H1 (cell line): ENCODE data around the gene NLRP3. TPM values are rescaled to one million over a fixed set of nuclear protein-coding genes. Genes with fewer than 3 reads are reported as not detected.

Experiments used
- CTCF ChIA-PET: fragments of 300-600 bp; sonication (Branson Sonifier 250); formaldehyde crosslinking; loops from one replicate; lab custom pipeline; 2021; ENCODE audit not compliant: partially characterized antibody; lab: Charles Lee
- POLR2A ChIA-PET: fragments of 300-600 bp; sonication (Branson Sonifier 250); formaldehyde crosslinking; loops from one replicate; lab custom pipeline; 2021; ENCODE audit warnings: inconsistent platforms; ENCODE audit not compliant: partially characterized antibody; lab: Charles Lee
- DNase-seq, 2 experiments: peaks; one replicate each; pipeline versions ENCODE4 v3.0.0 to v3.0.0-alpha.2; 2010 to 2022; ENCODE audit warnings: low spot score in 2 of 2, low read depth in 1 of 2, mixed read lengths in 1 of 2
- FAIRE-seq: peaks from 2 replicates; lab custom pipeline; 2011; peaks lifted over from hg19 to GRCh38; lab: Jason Lieb, UNC
- H2AFZ ChIP-seq: 2 replicates; pipeline ENCODE4 v1.8.1; 2012; ENCODE audit warnings: low read length, inconsistent platforms
- H2AK5ac ChIP-seq: 2 replicates; pipeline ENCODE4 v1.6.1; 2013; ENCODE audit warnings: low read depth, low read length
- H2BK120ac ChIP-seq: replicated peaks from 2 replicates; pipeline ENCODE3; 2013; ENCODE audit warnings: low read depth, low read length, inconsistent platforms
- H2BK12ac ChIP-seq: 2 replicates; pipeline ENCODE4 v1.6.1; 2013; ENCODE audit warnings: low read depth, low read length
- H2BK15ac ChIP-seq: 2 replicates; pipeline ENCODE4 v1.6.1; 2013; ENCODE audit warnings: low read length
- H2BK20ac ChIP-seq: 2 replicates; pipeline ENCODE4 v1.6.1; 2013; ENCODE audit warnings: low read length
- H2BK5ac ChIP-seq: 2 replicates; pipeline ENCODE4 v1.6.1; 2013; ENCODE audit warnings: low read depth, low read length
- H3K14ac ChIP-seq: 2 replicates; pipeline ENCODE4 v1.6.1; 2013; ENCODE audit warnings: inconsistent platforms; ENCODE audit not compliant: insufficient read length
- H3K18ac ChIP-seq: 2 replicates; pipeline ENCODE4 v1.6.1; 2013; ENCODE audit warnings: low read length; ENCODE audit errors: extremely low read depth
- H3K23ac ChIP-seq: 2 replicates; pipeline ENCODE4 v1.6.1; 2013; ENCODE audit warnings: inconsistent platforms; ENCODE audit not compliant: insufficient read length
- H3K23me2 ChIP-seq: 2 replicates; pipeline ENCODE4 v1.6.1; 2013; ENCODE audit warnings: low read depth, low read length
- H3K27ac ChIP-seq: 2 replicates; pipeline ENCODE4 v1.6.1; 2011; ENCODE audit warnings: low read depth, low read length, inconsistent platforms
- H3K27me3 ChIP-seq, 4 experiments: replicated peaks in 1 of 4; 1 replicate in 1 of 4; 2 replicates in 3 of 4; pipeline versions ENCODE4 v1.6.1 to v1.8.1; 2011 to 2013; ENCODE audit warnings: low read length in 3 of 4, mild to moderate bottlenecking in 3 of 4, inconsistent platforms in 2 of 4, mixed read lengths in 2 of 4, moderate library complexity in 1 of 4; ENCODE audit not compliant: control insufficient read depth in 3 of 4, insufficient read depth in 3 of 4; ENCODE audit errors: extremely low read depth in 1 of 4
- H3K36me3 ChIP-seq, 4 experiments: 2 replicates each; pipeline versions ENCODE4 v1.6.1 to v1.8.1; 2011 to 2013; ENCODE audit warnings: mild to moderate bottlenecking in 4 of 4, low read length in 3 of 4, moderate library complexity in 2 of 4, control low read depth in 1 of 4, inconsistent platforms in 1 of 4; ENCODE audit not compliant: insufficient read depth in 4 of 4, control insufficient read depth in 2 of 4
- H3K4ac ChIP-seq: replicated peaks from 2 replicates; pipeline ENCODE3; 2013; ENCODE audit warnings: low read length, low read depth, mixed read lengths, inconsistent platforms; ENCODE audit not compliant: insufficient read length
- H3K4me1 ChIP-seq, 4 experiments: replicated peaks in 1 of 4; 1 replicate in 1 of 4; 2 replicates in 3 of 4; pipeline versions ENCODE4 v1.6.1 to v1.8.1; 2011 to 2013; ENCODE audit warnings: low read length in 3 of 4, inconsistent platforms in 2 of 4, mixed read lengths in 1 of 4; ENCODE audit not compliant: insufficient read depth in 4 of 4, control insufficient read depth in 3 of 4
- H3K4me2 ChIP-seq, 2 experiments: 2 replicates each; pipeline versions ENCODE4 v1.6.1 to v1.8.1; 2011 to 2013; ENCODE audit warnings: low read depth in 2 of 2, low read length in 2 of 2, control low read depth in 1 of 2, inconsistent platforms in 1 of 2, mild to moderate bottlenecking in 1 of 2; ENCODE audit not compliant: insufficient read depth in 1 of 2
- H3K4me3 ChIP-seq, 4 experiments: fragments of 200-600, 300-600 bp in 1 of 4; sonication (generic), shearing (Covaris generic), sonication (Bioruptor Twin) in 1 of 4; 2 replicates each; pipeline versions ENCODE4 v1.5.1 to v1.8.1; 2011 to 2016; ENCODE audit warnings: low read length in 4 of 4, low read depth in 3 of 4, control low read depth in 2 of 4, inconsistent platforms in 2 of 4, mild to moderate bottlenecking in 2 of 4, mixed read lengths in 1 of 4, moderate library complexity in 1 of 4; ENCODE audit not compliant: insufficient read depth in 2 of 4; ENCODE audit errors: extremely low read depth in 1 of 4
- H3K56ac ChIP-seq: replicated peaks from 2 replicates; pipeline ENCODE3; 2013; ENCODE audit warnings: low read depth, mild to moderate bottlenecking, mixed read lengths, low read length, inconsistent platforms; ENCODE audit not compliant: insufficient read length
- H3K79me1 ChIP-seq: 2 replicates; pipeline ENCODE4 v1.6.1; 2013; ENCODE audit warnings: low read depth, low read length, control low read depth
- H3K79me2 ChIP-seq, 2 experiments: 2 replicates each; pipeline versions ENCODE4 v1.6.1 to v1.8.1; 2012 to 2013; ENCODE audit warnings: low read length in 2 of 2, mild to moderate bottlenecking in 2 of 2, inconsistent platforms in 1 of 2; ENCODE audit not compliant: insufficient read depth in 2 of 2, control insufficient read depth in 1 of 2
- H3K9ac ChIP-seq, 4 experiments: replicated peaks in 1 of 4; 1 replicate in 1 of 4; 2 replicates in 3 of 4; pipeline versions ENCODE4 v1.6.1 to v1.8.1; 2011 to 2013; ENCODE audit warnings: low read depth in 3 of 4, low read length in 3 of 4, control low read depth in 2 of 4, mild to moderate bottlenecking in 2 of 4, moderate library complexity in 2 of 4, inconsistent platforms in 1 of 4; ENCODE audit errors: extremely low read depth in 1 of 4
- H3K9me3 ChIP-seq, 2 experiments: 2 replicates each; pipeline versions ENCODE4 v1.6.1 to v1.8.1; 2012 to 2013; ENCODE audit warnings: mild to moderate bottlenecking in 2 of 2, moderate library complexity in 2 of 2, control low read depth in 1 of 2, inconsistent platforms in 1 of 2, low read depth in 1 of 2, low read length in 1 of 2, mixed read lengths in 1 of 2; ENCODE audit not compliant: insufficient read depth in 2 of 2
- H4K20me1 ChIP-seq, 2 experiments: replicated peaks in 1 of 2; 2 replicates each; pipeline versions ENCODE3 to v1.8.1; 2011 to 2013; ENCODE audit warnings: inconsistent platforms in 2 of 2, low read length in 2 of 2, mild to moderate bottlenecking in 1 of 2; ENCODE audit not compliant: insufficient read depth in 2 of 2, control insufficient read depth in 1 of 2
- H4K5ac ChIP-seq: 2 replicates; pipeline ENCODE4 v1.6.1; 2013; ENCODE audit warnings: low read length, low read depth, mixed read lengths, inconsistent platforms; ENCODE audit not compliant: insufficient read length
- H4K8ac ChIP-seq: 2 replicates; pipeline ENCODE4 v1.8.0; 2013; ENCODE audit warnings: mild to moderate bottlenecking, moderate library complexity, low read length, inconsistent platforms; ENCODE audit not compliant: insufficient read depth; ENCODE audit errors: extremely low read depth
- H4K91ac ChIP-seq: replicated peaks from 2 replicates; pipeline ENCODE3; 2013; ENCODE audit warnings: low read length, mixed read lengths, inconsistent platforms; ENCODE audit not compliant: insufficient read length
- ASH2L ChIP-seq: fragments of 200-600, 300-600 bp; sonication (generic); IDR thresholded peaks from one replicate; pipeline ENCODE4 v1.7.1; 2017; ENCODE audit warnings: low read length
- CHD1 ChIP-seq: IDR thresholded peaks from 2 replicates; pipeline ENCODE4 v1.6.1; 2012; ENCODE audit warnings: low read depth, low read length, improper control_type of control experiment
- GTF2F1 ChIP-seq: IDR thresholded peaks from 2 replicates; pipeline ENCODE4 v1.6.1; 2012; ENCODE audit warnings: low read depth, low read length, improper control_type of control experiment, borderline replicate concordance
- JUN ChIP-seq: IDR thresholded peaks from 2 replicates; pipeline ENCODE4 v1.6.1; 2011; ENCODE audit warnings: low read depth, mild to moderate bottlenecking, improper control_type of control experiment, low read length
- KDM5A ChIP-seq: fragments of 200-600 bp; IDR thresholded peaks from 2 replicates; pipeline ENCODE4 v1.7.1; 2012; ENCODE audit warnings: mild to moderate bottlenecking, low read length, inconsistent platforms, mixed read lengths
- NANOG ChIP-seq: IDR thresholded peaks from 2 replicates; pipeline ENCODE4 v1.6.1; 2011; ENCODE audit warnings: low read length, low read depth, mild to moderate bottlenecking, inconsistent platforms; ENCODE audit not compliant: insufficient read depth, poor library complexity, severe bottlenecking
- POLR2A ChIP-seq, 2 experiments: IDR thresholded peaks; 1 replicate in 1 of 2; 2 replicates in 1 of 2; pipeline ENCODE4 v1.6.1; 2011; ENCODE audit warnings: low read depth in 2 of 2, low read length in 2 of 2, mild to moderate bottlenecking in 2 of 2; ENCODE audit errors: control extremely low read depth in 1 of 2
- RBBP5 ChIP-seq: IDR thresholded peaks from 2 replicates; pipeline ENCODE4 v1.7.1; 2012; ENCODE audit warnings: low read depth, mild to moderate bottlenecking, inconsistent platforms, low read length, moderate library complexity, borderline replicate concordance
- SIN3A ChIP-seq, 2 experiments: IDR thresholded peaks in 1 of 2; conservative IDR thresholded peaks in 1 of 2; 2 replicates each; pipeline ENCODE4 v1.6.1; 2011 to 2012; ENCODE audit warnings: low read length in 2 of 2, improper control_type of control experiment in 1 of 2, low read depth in 1 of 2, mild to moderate bottlenecking in 1 of 2
- SP1 ChIP-seq: IDR thresholded peaks from 2 replicates; pipeline ENCODE4 v1.6.1; 2011; ENCODE audit warnings: low read depth, low read length
- TAF1 ChIP-seq: IDR thresholded peaks from 2 replicates; pipeline ENCODE4 v1.6.1; 2011; ENCODE audit warnings: mild to moderate bottlenecking, low read depth, low read length
- TAF7 ChIP-seq: optimal IDR thresholded peaks from 2 replicates; pipeline ENCODE3; 2011; ENCODE audit warnings: low read depth, mild to moderate bottlenecking, inconsistent platforms, low read length, moderate library complexity, borderline replicate concordance
- TBP ChIP-seq: IDR thresholded peaks from 2 replicates; pipeline ENCODE4 v1.6.1; 2011; ENCODE audit warnings: low read depth, low read length, improper control_type of control experiment
- TCF12 ChIP-seq: IDR thresholded peaks from 2 replicates; pipeline ENCODE4 v1.6.1; 2011; ENCODE audit warnings: low read depth, mild to moderate bottlenecking, low read length
- WGBS, 2 experiments: shearing (Covaris generic) in 1 of 2; methylation state at CpG; one replicate each; pipeline versions ENCODE4 v1.1.6 to v1.1.7; 2013 to 2015; ENCODE audit warnings: low lambda C conversion rate in 2 of 2, mixed read lengths in 2 of 2, inconsistent platforms in 1 of 2, low coverage in 1 of 2, missing lambda C conversion rate in 1 of 2; ENCODE audit not compliant: insufficient replicate concordance in 2 of 2, insufficient coverage in 1 of 2, insufficient read length in 1 of 2; ENCODE audit errors: extremely low coverage in 1 of 2, missing lambda C conversion rate in 1 of 2; 5-methylcytosine and 5-hydroxymethylcytosine counted together
- polyA plus RNA-seq, 7 experiments: library from polyadenylated mRNA; depleted of rRNA in 3 of 7; stranded (reverse) in 5 of 7; unstranded in 2 of 7; fragments of >200 nt in 5 of 7; fragments of 200-250 nt in 2 of 7; gene quantifications; 1 replicate in 5 of 7; 2 replicates in 1 of 7; 4 replicates in 1 of 7; pipeline versions ENCODE4 v1.2.1 to v1.2.3, GENCODE V29; 2011 to 2013; ENCODE audit warnings: missing spikeins in 2 of 7, mixed read lengths in 2 of 7
- total RNA-seq: library from RNA; stranded (reverse); fragmentation: NEBNext Ultra II Directional; extraction: Animal tissue kit (Norgen Biotek cat#: 25700); gene quantifications from 2 replicates; pipeline ENCODE4 v1.2.1, GENCODE V29; 2021

The NLRP3 gene
- total and polyA plus RNA-seq, 2 of the 8 experiments (the other 6 are each of a cell fraction or from before 2014, with no cell fraction given): 0.05 to 0.19 TPM

DNA sequence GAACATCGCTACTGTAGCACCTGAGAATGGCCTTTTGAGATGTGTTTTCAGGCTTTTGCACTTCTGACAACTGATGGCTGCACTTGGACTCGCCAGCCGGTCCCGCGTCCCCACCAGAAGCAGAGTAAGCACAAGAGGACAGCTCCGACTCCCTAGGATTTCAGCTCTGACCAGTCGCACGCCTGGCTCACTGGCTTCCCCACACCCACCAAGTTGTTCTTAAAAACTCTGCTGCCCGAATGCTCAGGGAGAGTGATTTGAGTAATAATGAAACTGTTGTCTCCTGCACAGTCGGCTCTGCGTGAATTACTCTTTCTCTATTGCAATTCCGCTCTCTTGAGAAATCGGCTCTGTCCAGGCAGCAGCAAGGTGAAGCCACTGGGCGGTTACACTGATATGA lies 40.2 kb upstream of the NLRP3 start:
- H2BK20ac ChIP-seq: peak overlapping the region; percentile 73
- DNase-seq: no peak
- peak; percentile 62 for FAIRE-seq
- no peak overlapping the region for H3K4ac ChIP-seq
- peak overlapping the region; percentile 84 for H2BK12ac ChIP-seq
- no peak overlapping the region for H2BK15ac ChIP-seq
- no peaks in the 10 kb centered on the region for H3K79me2 ChIP-seq
- H3K23me2 ChIP-seq: no peaks in the 10 kb centered on the region; the same call in 1 of the 2 replicates
- POLR2A ChIA-PET: interaction anchor here (1.9 kb wide), 1 partner anchor 13 kb away, joined by 5 read pairs; no protein-coding TSS in a partner anchor
- no peaks in the 10 kb centered on the region for H3K36me3 ChIP-seq
- no peak overlapping the region for H2AK5ac ChIP-seq
- H3K9me3 ChIP-seq: peaks cover 3 to 4% of the 10 kb centered on the region in 2 experiments
- H3K14ac ChIP-seq: no peak overlapping the region
- WGBS, 2 experiments: 12% methylated on average over 14 of the region's 14 CpGs; no CpG with 5 or more reads in 1 of the 2 experiments
- H3K56ac ChIP-seq: peak overlapping the region; percentile 34
- H4K5ac ChIP-seq: no peak overlapping the region
- peak overlapping the region; percentile 75 to 81 for H3K4me2 ChIP-seq
- peak overlapping the region; percentile 21; the same call in 1 of the 2 replicates for H2AFZ ChIP-seq
- peak overlapping the region; percentile 69 for H3K27ac ChIP-seq
- peaks cover 13 to 35% (median 22%) of the 10 kb centered on the region in 4 experiments; a peak in 6 of 7 replicates for H3K4me1 ChIP-seq
- H4K8ac ChIP-seq: no peak overlapping the region
- H3K18ac ChIP-seq: peak overlapping the region; percentile 95
- peak overlapping the region; percentile 92 for H2BK5ac ChIP-seq
- H4K91ac ChIP-seq: peak overlapping the region; percentile 45
- no peak for TF ChIP-seq KDM5A
- TF ChIP-seq POLR2A (IDR thresholded peaks at IDR 0.05; ENCODE audit: control extremely low read depth in 1 of 2, low read depth in 2 of 2, low read length in 2 of 2): peak in 1 of 2 experiments; percentile 58; a peak in 1 of 3 replicates
- TF ChIP-seq GTF2F1: no peak
- TF ChIP-seq NANOG: no peak
- TF ChIP-seq CHD1: no peak
- TF ChIP-seq TCF12: no peak
- no peak for TF ChIP-seq JUN
- no peak for TF ChIP-seq TAF7
- TF ChIP-seq SIN3A (conservative IDR thresholded peaks at IDR 0.05 in 1 of 2, IDR thresholded peaks at IDR 0.05 in 1 of 2; ENCODE audit: low read depth in 1 of 2, low read length in 2 of 2): no peak
- 0 out of 2 replicates have a peak, but pooled peaks have one; percentile 25 for TF ChIP-seq RBBP5
- peak; percentile 38; the same call in 1 of the 2 replicates for TF ChIP-seq SP1
- TF ChIP-seq TBP: 0 out of 2 replicates have a peak, but pooled peaks have one; percentile 40
- peak; percentile 39; the same call in 1 of the 2 replicates for TF ChIP-seq TAF1
- TF ChIP-seq ASH2L: peak; percentile 48
- TF ChIP-seq, all 59 proteins: peak for 6
- Histone ChIP-seq H2BK120ac (peak overlapping the region; percentile 85), H3K9ac (peak overlapping the region in 3 of 4 experiments; percentile 21 to 59 (median 37); a peak in 1 of 7 replicates), H4K20me1 (no peaks in the 10 kb centered on the region), H3K79me1 (no peaks in the 10 kb centered on the region), H3K23ac (no peak overlapping the region), H3K4me3 (peak overlapping the region in 2 of 4 experiments; percentile 3 to 52; a peak in 4 of 8 replicates), H3K27me3 (no peaks in the 10 kb centered on the region)
- CTCF ChIA-PET: interaction anchor here (2.0 to 2.1 kb wide), 2 partner anchors 14 to 18 kb away, joined by 8 to 12 read pairs; no protein-coding TSS in a partner anchor
